ENCODE data around the gene APBA1. TPM values are rescaled to one million over a fixed set of nuclear protein-coding genes. Genes with fewer than 3 reads are reported as not detected.

Gene APBA1
- total and polyA plus RNA-seq, 2 of the 8 experiments (the other 6 are each of a cell fraction or from before 2014, with no cell fraction given): 0.36 to 0.60 TPM

DNA sequence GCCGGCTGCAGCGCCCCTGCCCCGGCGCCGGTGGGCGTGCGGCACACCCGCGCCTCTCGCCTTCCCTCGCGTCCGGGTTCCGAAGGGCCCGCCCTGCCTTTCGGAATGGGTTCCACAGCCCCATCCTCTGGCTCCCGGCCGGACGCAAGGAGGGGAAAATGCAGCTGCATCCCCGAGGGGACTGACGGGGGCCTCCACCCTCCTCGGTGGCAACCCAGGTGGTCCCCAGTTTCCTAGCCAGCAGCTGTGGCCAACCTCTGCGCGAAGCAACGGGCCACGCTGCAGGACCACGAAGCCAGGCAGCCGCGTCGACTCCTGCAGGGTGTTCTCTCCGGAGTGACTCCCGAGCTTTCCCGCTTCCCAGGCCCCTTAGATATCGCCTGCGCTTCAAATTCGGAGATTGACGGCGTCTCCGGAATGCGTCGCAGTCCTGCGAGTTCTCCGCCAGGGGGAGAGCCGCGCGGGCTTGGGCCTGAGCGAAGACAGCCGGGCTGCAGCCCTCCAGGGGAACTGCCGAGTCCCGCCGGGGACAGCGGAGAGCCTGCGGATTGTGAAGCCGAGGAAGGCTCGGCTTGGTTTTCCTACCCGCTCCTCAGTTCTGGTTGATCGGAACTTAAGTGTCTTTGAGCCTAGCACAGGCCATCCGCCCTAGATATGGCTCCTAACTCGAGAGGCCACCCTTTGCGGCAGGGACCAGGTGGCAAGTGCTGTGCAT lies 582 bp upstream of the APBA1 start (continued):
- TF ChIP-seq RFX5 (IDR thresholded peaks at IDR 0.05; ENCODE audit: borderline replicate concordance, low read depth, low read length) (no peak), TEAD4 (IDR thresholded peaks at IDR 0.05; ENCODE audit: low read depth, low read length) (peak; percentile 92), SP4 (IDR thresholded peaks at IDR 0.05; ENCODE audit: low read length) (no peak), SIX5 (IDR thresholded peaks at IDR 0.05; ENCODE audit: low read depth, low read length) (no peak), GTF2F1 (IDR thresholded peaks at IDR 0.05; ENCODE audit: borderline replicate concordance, low read depth, low read length) (no peak), ATF3 (IDR thresholded peaks at IDR 0.05; ENCODE audit: insufficient read depth, low read depth, low read length) (no peak), MAFK (IDR thresholded peaks at IDR 0.05; ENCODE audit: low read depth, low read length) (no peak), BRCA1 (IDR thresholded peaks at IDR 0.05; ENCODE audit: low read depth, low read length) (no peak), E2F6 (IDR thresholded peaks at IDR 0.05) (peak; percentile 94), EGR1 (IDR thresholded peaks at IDR 0.05; ENCODE audit: borderline replicate concordance, low read depth, low read length) (no peak), RAD21 (IDR thresholded peaks at IDR 0.05 in 1 of 2, conservative IDR thresholded peaks at IDR 0.05 in 1 of 2; ENCODE audit: low read depth in 2 of 2, low read length in 2 of 2) (peak; percentile 57 to 75), CTCF (IDR thresholded peaks at IDR 0.05; ENCODE audit: control extremely low read depth in 1 of 3, insufficient read depth in 1 of 3, low read depth in 1 of 3, low read length in 3 of 3) (peak; percentile 80 to 91 (median 88)), ATF2 (IDR thresholded peaks at IDR 0.05; ENCODE audit: low read length) (no peak), HDAC2 (IDR thresholded peaks at IDR 0.05; ENCODE audit: borderline replicate concordance in 1 of 2, low read depth in 2 of 2, low read length in 2 of 2) (peak in 1 of 2 experiments; percentile 80; a peak in 1 of 4 replicates), CREB1 (IDR thresholded peaks at IDR 0.05) (peak; percentile 69), SRF (IDR thresholded peaks at IDR 0.05; ENCODE audit: low read depth, low read length) (no peak), PHF8 (conservative IDR thresholded peaks at IDR 0.05; ENCODE audit: low read depth, low read length) (no peak)
- TF ChIP-seq, protein P1, sequence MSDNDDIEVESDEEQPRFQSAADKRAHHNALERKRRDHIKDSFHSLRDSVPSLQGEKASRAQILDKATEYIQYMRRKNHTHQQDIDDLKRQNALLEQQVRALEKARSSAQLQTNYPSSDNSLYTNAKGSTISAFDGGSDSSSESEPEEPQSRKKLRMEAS (IDR thresholded peaks at IDR 0.05): no peak; the same call in 1 of the 2 replicates

Data from H1 (cell line).